ENCODE data around the gene CNOT6.

Gene CNOT6

GRCh38 chr5:180605554-180606214, 111.5 kb downstream of the CNOT6 start:
- Histone ChIP-seq H3K4me1 (ENCODE audit: control insufficient read depth, insufficient read depth, low read length) (no peaks in the 10 kb centered on the region; the same call in 1 of the 2 replicates), H3K27me3 (ENCODE audit: control insufficient read depth, insufficient read depth, low read length) (no peaks in the 10 kb centered on the region), H3K4me3 (ENCODE audit: low read length) (no peak overlapping the region), H3K27ac (ENCODE audit: low read length) (no peak overlapping the region), H3K9me3 (ENCODE audit: control insufficient read depth, insufficient read depth, low read length) (no peaks in the 10 kb centered on the region), H3K36me3 (ENCODE audit: control insufficient read depth, insufficient read depth, low read length) (no peaks in the 10 kb centered on the region)
- peak; percentile 57 for DNase-seq (ENCODE audit: low read depth, low spot score)
- no CpG with 5 or more reads among the region's 11 CpGs for WGBS (ENCODE audit: insufficient coverage, insufficient read length)

- no peak for DNase-seq (ENCODE audit: low read depth, low spot score)
- no peak overlapping the region for H3K27ac ChIP-seq (ENCODE audit: low read length)
- no peaks in the 10 kb centered on the region for H3K9me3 ChIP-seq (ENCODE audit: control insufficient read depth, insufficient read depth, low read length)
- H3K4me3 ChIP-seq (ENCODE audit: low read length): no peak overlapping the region
- H3K36me3 ChIP-seq (ENCODE audit: control insufficient read depth, insufficient read depth, low read length): no peaks in the 10 kb centered on the region
- H3K27me3 ChIP-seq (ENCODE audit: control insufficient read depth, insufficient read depth, low read length): no peaks in the 10 kb centered on the region
- no peaks in the 10 kb centered on the region; the same call in 1 of the 2 replicates for H3K4me1 ChIP-seq (ENCODE audit: control insufficient read depth, insufficient read depth, low read length)
- WGBS (ENCODE audit: insufficient coverage, insufficient read length): no CpG with 5 or more reads among the region's 21 CpGs
Measured at GRCh38 chr5:180606215-180606785, 112.1 kb downstream of the CNOT6 start.

GRCh38 chr5:180607861-180608571, 113.8 kb downstream of the CNOT6 start:
- Histone ChIP-seq H3K27ac (ENCODE audit: low read length) (no peak overlapping the region), H3K9me3 (ENCODE audit: control insufficient read depth, insufficient read depth, low read length) (no peaks in the 10 kb centered on the region), H3K4me1 (ENCODE audit: control insufficient read depth, insufficient read depth, low read length) (no peaks in the 10 kb centered on the region; the same call in 1 of the 2 replicates), H3K4me3 (ENCODE audit: low read length) (no peak overlapping the region), H3K27me3 (ENCODE audit: control insufficient read depth, insufficient read depth, low read length) (no peaks in the 10 kb centered on the region), H3K36me3 (ENCODE audit: control insufficient read depth, insufficient read depth, low read length) (no peaks in the 10 kb centered on the region)
- no CpG with 5 or more reads among the region's 18 CpGs for WGBS (ENCODE audit: insufficient coverage, insufficient read length)
- no peak for DNase-seq (ENCODE audit: low read depth, low spot score)

GRCh38 chr5:180608572-180609310, 114.6 kb downstream of the CNOT6 start:
- H3K27me3 ChIP-seq (ENCODE audit: control insufficient read depth, insufficient read depth, low read length): no peaks in the 10 kb centered on the region
- H3K9me3 ChIP-seq (ENCODE audit: control insufficient read depth, insufficient read depth, low read length): no peaks in the 10 kb centered on the region
- WGBS (ENCODE audit: insufficient coverage, insufficient read length): no CpG with 5 or more reads among the region's 26 CpGs
- no peaks in the 10 kb centered on the region; the same call in 1 of the 2 replicates for H3K4me1 ChIP-seq (ENCODE audit: control insufficient read depth, insufficient read depth, low read length)
- no peaks in the 10 kb centered on the region for H3K36me3 ChIP-seq (ENCODE audit: control insufficient read depth, insufficient read depth, low read length)
- H3K27ac ChIP-seq (ENCODE audit: low read length): no peak overlapping the region
- no peak for DNase-seq (ENCODE audit: low read depth, low spot score)
- H3K4me3 ChIP-seq (ENCODE audit: low read length): no peak overlapping the region

- no peak overlapping the region for H3K4me3 ChIP-seq (ENCODE audit: low read length)
- H3K36me3 ChIP-seq (ENCODE audit: control insufficient read depth, insufficient read depth, low read length): no peaks in the 10 kb centered on the region
- no peak overlapping the region for H3K27ac ChIP-seq (ENCODE audit: low read length)
- no peak for DNase-seq (ENCODE audit: low read depth, low spot score)
- no peaks in the 10 kb centered on the region for H3K9me3 ChIP-seq (ENCODE audit: control insufficient read depth, insufficient read depth, low read length)
- no peaks in the 10 kb centered on the region for H3K4me1 ChIP-seq (ENCODE audit: control insufficient read depth, insufficient read depth, low read length)
- H3K27me3 ChIP-seq (ENCODE audit: control insufficient read depth, insufficient read depth, low read length): no peaks in the 10 kb centered on the region
- WGBS (ENCODE audit: insufficient coverage, insufficient read length): no CpG with 5 or more reads among the region's 15 CpGs
Measured at GRCh38 chr5:180609386-180609785, 115.2 kb downstream of the CNOT6 start.

GRCh38 chr5:180609817-180610550, 115.8 kb downstream of the CNOT6 start:
- DNase-seq (ENCODE audit: low read depth, low spot score): no peak
- no peaks in the 10 kb centered on the region for H3K36me3 ChIP-seq (ENCODE audit: control insufficient read depth, insufficient read depth, low read length)
- no peak overlapping the region for H3K4me3 ChIP-seq (ENCODE audit: low read length)
- H3K27me3 ChIP-seq (ENCODE audit: control insufficient read depth, insufficient read depth, low read length): no peaks in the 10 kb centered on the region
- no peak overlapping the region for H3K27ac ChIP-seq (ENCODE audit: low read length)
- H3K4me1 ChIP-seq (ENCODE audit: control insufficient read depth, insufficient read depth, low read length): no peaks in the 10 kb centered on the region
- WGBS (ENCODE audit: insufficient coverage, insufficient read length): no CpG with 5 or more reads among the region's 23 CpGs
- no peaks in the 10 kb centered on the region for H3K9me3 ChIP-seq (ENCODE audit: control insufficient read depth, insufficient read depth, low read length)

- WGBS (ENCODE audit: insufficient coverage, insufficient read length): no CpG with 5 or more reads among the region's 30 CpGs
- Histone ChIP-seq H3K27ac (ENCODE audit: low read length) (no peak overlapping the region), H3K4me3 (ENCODE audit: low read length) (no peak overlapping the region), H3K4me1 (ENCODE audit: control insufficient read depth, insufficient read depth, low read length) (no peaks in the 10 kb centered on the region), H3K36me3 (ENCODE audit: control insufficient read depth, insufficient read depth, low read length) (no peaks in the 10 kb centered on the region), H3K27me3 (ENCODE audit: control insufficient read depth, insufficient read depth, low read length) (no peaks in the 10 kb centered on the region), H3K9me3 (ENCODE audit: control insufficient read depth, insufficient read depth, low read length) (no peaks in the 10 kb centered on the region)
- DNase-seq (ENCODE audit: low read depth, low spot score): no peak
Measured at GRCh38 chr5:180611140-180611850, 117.1 kb downstream of the CNOT6 start.

- H3K9me3 ChIP-seq (ENCODE audit: control insufficient read depth, insufficient read depth, low read length): no peaks in the 10 kb centered on the region
- no peaks in the 10 kb centered on the region for H3K4me1 ChIP-seq (ENCODE audit: control insufficient read depth, insufficient read depth, low read length)
- no peak overlapping the region for H3K4me3 ChIP-seq (ENCODE audit: low read length)
- no peaks in the 10 kb centered on the region for H3K36me3 ChIP-seq (ENCODE audit: control insufficient read depth, insufficient read depth, low read length)
- no peak overlapping the region for H3K27ac ChIP-seq (ENCODE audit: low read length)
- no CpG with 5 or more reads among the region's 15 CpGs for WGBS (ENCODE audit: insufficient coverage, insufficient read length)
- H3K27me3 ChIP-seq (ENCODE audit: control insufficient read depth, insufficient read depth, low read length): no peaks in the 10 kb centered on the region
- no peak for DNase-seq (ENCODE audit: low read depth, low spot score)
Measured at GRCh38 chr5:180612683-180613082, 118.5 kb downstream of the CNOT6 start.

- Histone ChIP-seq H3K36me3 (ENCODE audit: control insufficient read depth, insufficient read depth, low read length) (no peaks in the 10 kb centered on the region), H3K4me3 (ENCODE audit: low read length) (no peak overlapping the region), H3K9me3 (ENCODE audit: control insufficient read depth, insufficient read depth, low read length) (no peaks in the 10 kb centered on the region), H3K27me3 (ENCODE audit: control insufficient read depth, insufficient read depth, low read length) (no peaks in the 10 kb centered on the region; the same call in 1 of the 2 replicates), H3K27ac (ENCODE audit: low read length) (no peak overlapping the region), H3K4me1 (ENCODE audit: control insufficient read depth, insufficient read depth, low read length) (no peaks in the 10 kb centered on the region)
- WGBS (ENCODE audit: insufficient coverage, insufficient read length): no CpG with 5 or more reads among the region's 19 CpGs
- no peak for DNase-seq (ENCODE audit: low read depth, low spot score)
Measured at GRCh38 chr5:180613188-180613813, 119.1 kb downstream of the CNOT6 start.
